ENCODE data around the gene CYB5R2. TPM values are rescaled to one million over a fixed set of nuclear protein-coding genes. Genes with fewer than 3 reads are reported as not detected.

CYB5R2 gene
- total RNA-seq, 4 donors from 2014 or later = 1.00 to 3.9 (median 3.1) TPM

- Histone ChIP-seq H3K4me3 (peak overlapping the region; percentile 62 to 76 (median 72)), H3K9me3 (no peaks in the 10 kb centered on the region), H3K27me3 (no peaks in the 10 kb centered on the region), H3K36me3 (no peaks in the 10 kb centered on the region), H3K4me1 (peaks cover 0 to 19% of the 10 kb centered on the region in 2 donors), H3K27ac (peak overlapping the region; percentile 35 to 62 (median 46))
- DNase-seq (no peak), ATAC-seq (peak; percentile 42 to 52)
- in situ Hi-C loops (cut with MboI; ENCODE audit: low sequenced_read_pairs in 4 of 4) (no loop called here), intact Hi-C loops (cut with DNase I; ENCODE audit: low total_unique reads) (no loop called here)
- TF ChIP-seq POLR2A (IDR thresholded peaks at IDR 0.05) (no peak), CTCF (IDR thresholded peaks at IDR 0.05 in 4 of 5, conservative IDR thresholded peaks at IDR 0.05 in 1 of 5) (no peak)
Observed at GRCh38 chr11:7673724-7674434, 579 bp upstream of the CYB5R2 start.

GRCh38 chr11:7672276-7672959, 882 bp downstream of the CYB5R2 start:
- no peak overlapping the region for H3K27ac ChIP-seq
- peak overlapping the region in 1 of 4 donors; percentile 62 for H3K4me3 ChIP-seq
- intact Hi-C loops (cut with DNase I; ENCODE audit: low total_unique reads) (no loop called here), in situ Hi-C loops (cut with MboI; ENCODE audit: low sequenced_read_pairs in 4 of 4) (no loop called here)
- no peaks in the 10 kb centered on the region for H3K27me3 ChIP-seq
- H3K4me1 ChIP-seq = peaks cover 0 to 19% of the 10 kb centered on the region in 2 donors
- no peak for ATAC-seq
- H3K9me3 ChIP-seq = no peaks in the 10 kb centered on the region
- peaks cover 0 to 4% of the 10 kb centered on the region in 2 donors for H3K36me3 ChIP-seq
- TF ChIP-seq POLR2A (IDR thresholded peaks at IDR 0.05) = no peak
- no peak for TF ChIP-seq CTCF (IDR thresholded peaks at IDR 0.05 in 4 of 5, conservative IDR thresholded peaks at IDR 0.05 in 1 of 5)
- DNase-seq = no peak

- H3K36me3 ChIP-seq = peaks cover 0 to 12% of the 10 kb centered on the region in 2 donors
- no peak for TF ChIP-seq POLR2A (IDR thresholded peaks at IDR 0.05)
- TF ChIP-seq CTCF (IDR thresholded peaks at IDR 0.05 in 4 of 5, conservative IDR thresholded peaks at IDR 0.05 in 1 of 5) = no peak
- peaks cover 0 to 19% of the 10 kb centered on the region in 2 donors for H3K4me1 ChIP-seq
- ATAC-seq = no peak
- no peak overlapping the region for H3K27ac ChIP-seq
- intact Hi-C loops (cut with DNase I; ENCODE audit: low total_unique reads) (no loop called here), in situ Hi-C loops (cut with MboI; ENCODE audit: low sequenced_read_pairs in 4 of 4) (no loop called here)
- H3K9me3 ChIP-seq = no peaks in the 10 kb centered on the region
- no peaks in the 10 kb centered on the region for H3K27me3 ChIP-seq
- no peak overlapping the region for H3K4me3 ChIP-seq
- DNase-seq = no peak
Observed at GRCh38 chr11:7671347-7672215, 1.7 kb downstream of the CYB5R2 start.

GRCh38 chr11:7670641-7671040, 2.7 kb downstream of the CYB5R2 start:
- Histone ChIP-seq H3K4me3 (no peak overlapping the region), H3K27me3 (no peaks in the 10 kb centered on the region), H3K27ac (no peak overlapping the region), H3K36me3 (peaks cover 0 to 14% of the 10 kb centered on the region in 2 donors), H3K4me1 (peaks cover 0 to 19% of the 10 kb centered on the region in 2 donors), H3K9me3 (no peaks in the 10 kb centered on the region)
- ATAC-seq (no peak), DNase-seq (no peak)
- TF ChIP-seq CTCF (IDR thresholded peaks at IDR 0.05 in 4 of 5, conservative IDR thresholded peaks at IDR 0.05 in 1 of 5) (no peak), POLR2A (IDR thresholded peaks at IDR 0.05) (no peak)
- intact Hi-C loops (cut with DNase I; ENCODE audit: low total_unique reads) (no loop called here), in situ Hi-C loops (cut with MboI; ENCODE audit: low sequenced_read_pairs in 4 of 4) (no loop called here)
